Activated CD8-positive, alpha-beta memory T cell treated with anti-CD3 and anti-CD28 coated beads for 48 hours (primary cell): ENCODE data around the gene ZNF524.
"Not testable (repeated sequence)": the region's sequence is repeated elsewhere in the genome, so short reads cannot be mapped to it uniquely, and the experiment has no call there.

ENCODE experiments used
- DNase-seq, 3 experiments: peaks; one replicate each; pipeline ENCODE4 v3.0.0-alpha.2; 2020; ENCODE audit warnings: low read depth in 2 of 3, low spot score in 2 of 3

Gene ZNF524

DNA sequence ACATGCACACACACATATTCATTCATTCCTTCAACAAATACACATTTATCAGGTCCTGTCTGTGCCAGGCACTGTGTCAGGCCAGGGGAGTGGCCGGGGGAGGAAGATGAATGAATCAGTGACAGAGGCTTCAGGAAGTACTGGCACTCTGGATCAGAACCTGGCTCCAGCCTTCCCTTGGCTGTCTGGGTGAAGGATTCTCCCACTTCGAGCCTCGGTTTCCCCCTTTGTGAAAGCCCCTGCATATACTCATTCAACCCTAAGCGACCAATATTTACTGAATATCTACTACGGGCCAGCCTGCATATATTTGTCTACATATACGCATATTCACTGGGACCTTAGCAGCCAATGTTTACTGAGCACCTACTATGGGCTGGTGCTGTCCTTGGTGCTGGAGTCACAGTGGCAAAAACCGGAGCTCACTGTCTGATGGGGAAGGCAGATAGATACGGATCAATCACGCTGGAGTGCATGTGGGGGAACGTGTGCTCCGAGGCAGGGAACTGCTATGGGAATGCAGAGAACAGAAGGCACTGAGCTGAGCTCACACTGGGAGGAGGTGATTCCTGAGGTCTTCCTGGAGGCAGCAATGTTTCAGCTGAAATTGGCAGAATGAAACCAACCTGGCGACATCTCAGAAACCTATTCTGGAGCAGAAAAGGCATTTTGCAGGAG, 18.8 kb upstream of the ZNF524 start:
- no peak for DNase-seq

DNA sequence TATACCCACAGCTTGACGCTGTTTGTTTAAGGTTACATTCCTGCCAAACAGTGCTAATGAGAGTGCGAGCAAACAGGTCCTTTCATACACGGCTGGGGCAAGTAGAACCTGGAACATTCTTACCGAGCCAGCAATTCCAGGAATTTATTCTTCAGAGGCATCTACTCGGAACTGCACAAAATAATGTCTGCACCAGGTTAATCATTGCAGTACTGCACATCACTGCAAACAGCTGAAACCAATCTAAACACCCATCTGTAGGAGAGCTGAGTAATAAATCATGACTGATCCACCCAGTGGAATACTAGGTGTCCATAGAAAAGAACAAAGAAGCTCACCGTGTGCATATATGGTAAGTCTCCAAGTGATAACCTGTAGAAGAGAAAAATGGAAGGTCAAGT, 18.3 kb upstream of the ZNF524 start:
- DNase-seq, result no peak

DNA sequence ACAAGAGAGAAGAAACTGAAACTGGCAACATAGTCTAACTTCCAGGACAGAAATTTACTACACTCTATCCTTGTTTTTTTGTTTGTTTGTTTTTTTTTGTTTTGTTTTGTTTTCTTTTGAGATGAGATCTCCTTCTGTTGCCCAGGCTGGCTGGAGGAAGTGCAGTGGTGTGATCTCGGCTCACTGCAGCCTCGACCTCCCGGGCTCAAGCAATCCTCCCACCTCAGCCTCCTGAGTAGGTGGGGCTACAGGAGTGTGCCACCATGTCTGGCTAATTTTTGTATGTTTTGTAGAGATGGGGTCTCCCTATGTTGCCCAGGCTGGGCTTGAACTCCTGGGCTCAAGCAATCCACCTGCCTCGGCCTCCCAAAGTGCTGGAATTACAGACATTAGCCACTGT, 17.8 kb upstream of the ZNF524 start:
- not testable (repeated sequence) for DNase-seq

DNA sequence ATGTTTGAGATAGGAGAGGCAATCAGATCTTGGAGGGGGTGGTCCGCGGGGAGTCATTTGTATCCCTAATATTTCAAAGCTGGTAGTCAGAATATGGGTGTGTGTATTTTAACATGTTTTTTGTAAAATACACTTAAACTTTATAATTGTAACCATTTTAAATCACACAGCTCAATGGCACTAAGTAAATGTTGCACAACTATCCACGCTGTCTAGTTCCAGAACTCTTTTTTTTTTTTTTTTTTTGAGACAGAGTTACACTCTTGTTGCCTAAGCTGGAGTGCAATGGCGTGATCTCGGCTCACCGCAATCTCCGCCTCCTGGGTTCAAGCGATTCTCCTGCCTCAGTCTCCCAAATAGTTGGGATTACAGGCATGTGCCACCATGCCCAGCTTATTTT, 16.2 kb upstream of the ZNF524 start:
- DNase-seq, result not testable (repeated sequence)

DNA sequence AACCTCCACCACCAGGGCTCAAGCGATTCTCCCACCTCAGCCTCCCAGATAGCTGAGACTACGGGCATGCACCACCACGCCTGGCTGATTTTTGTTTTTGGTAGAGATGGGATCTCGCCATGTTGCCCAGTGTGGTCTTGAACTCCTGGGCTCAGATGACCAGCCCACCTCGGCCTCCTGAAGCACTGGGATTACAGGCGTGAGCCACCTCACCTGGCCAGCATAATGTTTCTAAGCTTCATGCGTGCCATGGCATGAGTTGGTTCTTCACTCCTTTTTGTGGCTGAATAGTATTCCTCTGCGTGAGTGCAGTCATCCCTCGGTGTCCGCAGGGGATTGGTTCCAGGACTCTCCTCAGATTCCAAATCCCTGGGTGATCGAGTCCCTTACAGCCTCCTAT, 15.2 kb upstream of the ZNF524 start:
- no peak for DNase-seq

DNA sequence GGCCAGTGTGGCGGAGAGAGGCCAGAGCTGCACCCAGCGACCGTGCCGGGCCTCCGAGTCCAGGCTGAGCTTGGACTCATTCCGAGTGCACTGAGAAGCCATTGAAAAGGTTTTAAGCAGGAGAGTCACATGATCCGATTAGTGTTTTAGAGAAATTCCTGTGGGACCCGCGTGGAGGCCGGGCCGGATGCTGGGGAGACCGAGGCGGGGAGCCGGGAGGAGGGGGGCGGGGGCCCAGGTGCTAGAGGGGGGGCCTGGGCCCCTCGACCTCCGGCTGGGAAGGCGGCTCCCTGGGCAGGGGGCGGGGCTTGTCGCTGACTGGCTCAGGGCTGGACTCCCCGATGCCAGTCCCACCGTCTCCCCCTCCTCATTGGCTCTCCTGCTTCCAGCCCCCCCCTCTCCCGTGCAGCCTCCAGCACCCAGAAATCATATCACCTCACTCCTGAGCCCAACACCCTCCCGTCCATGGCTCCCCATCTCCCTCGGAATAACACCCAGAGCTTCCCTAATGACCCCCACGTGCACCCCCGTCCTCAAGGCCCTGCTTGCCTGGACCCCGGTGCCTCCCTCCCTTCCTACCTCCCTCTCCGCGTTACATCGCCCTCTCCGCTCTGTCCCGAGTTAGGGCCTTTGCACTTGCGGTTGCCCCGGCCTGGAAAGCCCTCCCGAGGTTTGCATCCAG, 14.3 kb upstream of the ZNF524 start:
- DNase-seq, result no peak

DNA sequence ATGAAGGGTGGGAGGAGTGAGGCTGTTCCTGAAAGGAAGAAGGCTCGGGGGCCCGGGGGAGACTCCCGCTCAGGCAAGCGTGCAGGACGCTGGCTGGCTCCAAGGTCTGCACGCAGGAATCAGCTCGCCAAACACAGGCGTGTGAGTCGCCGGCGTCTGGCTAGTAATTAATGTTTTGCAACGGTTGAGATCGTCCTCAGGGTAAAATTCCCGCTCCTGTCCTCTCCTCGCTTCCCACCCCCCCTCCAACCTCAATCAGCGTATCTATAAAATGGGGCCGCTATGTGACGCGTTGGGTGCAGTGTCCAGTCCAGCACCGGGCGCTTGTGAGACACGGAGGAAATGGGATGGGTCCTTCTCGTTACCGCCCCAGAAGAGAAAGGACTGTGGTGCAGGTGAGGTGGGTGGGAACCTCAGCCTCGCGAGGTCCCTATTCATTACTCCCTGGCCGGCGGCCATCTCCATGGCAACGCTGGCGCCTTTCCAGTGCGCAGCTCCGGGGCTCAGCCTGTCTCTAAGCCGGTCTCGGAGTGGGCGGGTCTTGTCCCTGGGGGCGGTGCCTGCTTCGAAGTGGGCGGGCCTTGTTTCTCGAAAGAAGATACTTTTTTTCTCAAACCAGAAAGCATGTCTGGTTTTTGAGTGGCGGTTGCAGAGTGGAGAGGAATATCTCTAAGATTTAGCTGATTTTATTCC, 13.0 kb upstream of the ZNF524 start:
- peak; percentile 75 to 84 (median 79) for DNase-seq

DNA sequence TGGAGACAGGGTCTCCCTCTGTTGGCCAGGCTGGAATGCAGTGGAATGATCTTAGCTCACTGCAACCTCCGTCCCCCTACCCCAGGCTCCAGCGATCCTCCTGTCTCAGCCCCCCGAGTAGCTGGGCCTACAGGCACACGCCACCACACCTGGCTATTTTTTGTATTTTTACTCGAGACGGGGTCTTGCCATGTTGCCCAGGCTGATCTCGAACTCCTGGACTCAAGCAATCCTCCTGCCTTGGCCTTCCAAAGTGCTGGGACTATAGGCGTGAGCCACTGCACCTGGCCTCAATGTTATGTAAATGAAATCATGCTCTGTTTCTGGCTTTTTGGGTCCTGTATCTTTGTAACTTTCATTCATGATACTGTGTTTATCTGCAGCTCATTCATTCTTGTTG, 11.3 kb upstream of the ZNF524 start:
- DNase-seq, result no peak

DNA sequence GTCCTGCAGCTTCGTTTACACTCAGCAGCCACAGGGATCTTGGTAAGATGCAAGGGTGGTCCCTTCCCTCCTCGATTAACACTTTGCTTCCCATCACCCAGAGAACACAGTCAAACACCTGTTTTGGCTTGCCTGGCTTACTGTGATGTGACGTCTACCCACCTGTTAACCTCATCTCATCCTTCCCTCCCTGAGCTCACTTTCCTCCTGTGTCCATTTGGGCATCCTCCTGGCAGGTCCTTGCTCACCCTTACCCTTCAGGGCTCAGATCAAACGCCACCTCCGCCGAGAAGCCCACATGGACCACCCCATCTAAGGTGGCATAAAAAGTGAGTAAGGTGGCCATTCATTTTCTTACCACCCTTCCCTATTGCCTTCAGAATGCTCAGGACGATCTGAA, 10.0 kb upstream of the ZNF524 start:
- DNase-seq, result no peak

DNA sequence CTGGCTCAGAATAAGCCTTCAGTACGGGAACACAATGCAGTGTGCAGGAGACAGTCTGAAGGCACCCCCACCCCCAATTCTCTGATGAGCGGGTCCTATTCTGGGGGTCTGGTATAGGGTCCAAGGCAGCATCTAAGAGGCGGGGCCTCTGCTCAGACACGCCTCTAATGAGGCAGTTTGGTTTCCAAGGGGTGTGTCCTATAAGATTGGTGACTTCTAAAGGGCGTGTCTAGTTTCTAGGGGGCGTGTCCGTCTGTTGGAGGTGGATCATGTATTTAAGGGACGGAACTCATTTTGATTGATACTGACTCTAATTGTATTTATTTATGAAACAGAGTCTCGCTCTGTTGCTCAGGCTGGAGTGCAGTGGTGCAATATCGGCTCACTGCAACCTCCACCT, 9.5 kb upstream of the ZNF524 start:
- no peak for DNase-seq

DNA sequence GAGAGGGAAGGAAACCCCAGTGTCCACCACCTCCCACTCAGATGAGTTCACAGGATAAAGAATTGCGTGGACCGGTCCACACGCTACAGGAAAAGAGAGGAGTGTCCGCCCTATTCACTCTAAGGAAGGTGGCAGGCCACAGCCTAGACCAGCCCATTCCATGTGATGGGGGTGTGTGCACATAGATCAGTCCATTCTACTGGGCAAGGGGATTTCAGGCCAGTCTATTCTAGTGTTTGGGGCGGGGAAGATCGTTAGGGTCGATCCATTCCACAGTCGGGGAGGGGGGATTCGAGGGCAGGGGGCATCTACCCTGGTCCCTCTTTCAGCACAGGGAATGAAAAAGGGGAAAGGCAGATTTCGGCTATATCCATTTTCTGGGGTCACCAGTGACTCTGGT, 8.5 kb upstream of the ZNF524 start:
- DNase-seq, result no peak

DNA sequence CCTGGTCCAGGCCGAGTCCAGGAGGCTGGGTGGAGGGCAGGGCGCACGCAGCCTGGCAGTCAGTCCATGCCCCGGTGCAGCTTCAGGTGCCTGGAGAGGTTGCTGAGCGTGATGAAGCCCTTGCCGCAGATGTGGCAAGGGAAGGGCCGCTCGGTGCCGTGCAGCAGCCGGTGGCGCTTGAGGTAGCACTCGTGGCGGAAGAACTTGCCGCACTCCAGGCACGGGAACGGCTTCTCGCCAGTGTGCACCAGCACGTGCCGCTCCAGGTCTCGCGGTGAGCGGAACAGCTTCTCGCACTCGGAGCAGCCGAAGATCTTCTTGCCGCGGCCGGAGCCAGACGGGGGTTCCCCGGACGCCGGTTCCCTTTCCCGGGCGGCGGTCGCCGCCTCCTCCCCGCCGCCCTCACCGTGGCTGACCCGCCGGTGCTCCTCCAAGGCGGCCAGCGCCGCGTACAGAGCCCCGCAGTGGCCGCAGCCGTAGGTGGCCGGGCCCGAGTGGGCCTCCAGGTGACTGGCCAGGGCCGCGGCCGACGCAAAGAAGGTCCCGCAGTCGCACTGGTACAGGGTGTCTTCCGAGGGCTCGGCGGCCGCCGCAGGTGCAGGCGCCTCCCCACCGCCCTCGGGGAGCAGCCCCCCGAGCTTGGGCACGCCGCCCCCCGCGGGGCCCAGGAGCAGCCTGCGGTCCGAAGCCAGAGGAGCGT, 7.5 kb upstream of the ZNF524 start:
- DNase-seq, result no peak

DNA sequence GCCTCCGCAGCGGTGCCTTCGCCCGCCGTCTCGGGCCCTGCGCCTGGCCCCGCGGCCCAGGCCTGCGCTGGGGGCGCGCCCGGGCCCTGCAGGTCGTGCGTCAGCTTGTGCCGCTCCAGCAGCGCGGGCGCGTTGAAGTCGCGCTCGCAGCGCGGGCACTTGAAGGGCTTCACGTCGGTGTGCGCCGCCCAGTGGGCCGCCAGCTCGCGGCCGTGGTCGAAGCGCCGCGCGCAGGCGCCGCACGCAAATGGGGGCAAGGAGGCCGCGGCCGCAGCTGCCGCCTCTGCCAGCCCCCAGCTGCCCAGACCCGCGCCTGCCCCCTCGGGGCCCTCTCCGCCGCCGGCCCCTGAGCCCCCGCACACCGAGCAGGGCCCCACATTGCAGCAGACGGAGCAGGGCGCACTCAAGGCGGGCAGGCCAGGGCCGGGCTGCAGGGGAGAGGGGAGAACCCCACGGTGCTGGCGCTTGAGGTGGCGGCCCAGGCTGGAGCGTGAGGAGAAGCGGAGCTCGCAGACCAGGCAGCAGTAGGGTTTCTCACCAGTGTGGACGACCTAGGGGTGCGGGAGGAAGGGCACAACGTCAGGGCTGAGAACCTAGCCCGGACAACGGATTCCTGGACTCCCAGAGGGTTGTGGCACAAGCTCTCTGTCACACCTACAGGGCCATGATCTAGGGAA, 6.9 kb upstream of the ZNF524 start:
- no peak for DNase-seq

DNA sequence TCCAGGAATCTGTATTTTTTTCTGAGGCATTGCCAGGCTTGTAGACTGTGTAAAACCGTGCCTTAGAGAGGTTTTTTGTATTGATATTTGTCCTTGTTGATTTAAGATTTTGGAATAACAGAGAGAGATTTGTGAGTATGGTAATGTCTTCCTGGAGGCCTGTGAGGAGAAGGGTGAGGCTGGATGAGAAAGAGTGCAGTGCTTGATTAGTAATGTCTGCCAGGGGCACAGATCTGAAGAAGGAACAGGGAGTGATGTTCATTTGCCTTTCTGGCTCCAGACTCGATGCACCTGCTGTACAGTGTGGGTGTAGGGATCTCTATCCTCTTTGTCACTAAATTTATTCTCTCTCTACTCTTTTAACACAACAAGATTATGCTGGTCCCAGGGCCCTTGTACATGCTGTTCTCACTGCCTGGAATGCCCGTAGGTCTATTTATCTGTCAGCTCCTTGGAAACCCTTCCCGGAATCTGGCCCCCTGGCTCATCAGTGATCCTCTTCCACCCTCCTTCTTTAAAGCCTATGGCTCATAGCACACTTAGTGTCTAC, 5.0 kb upstream of the ZNF524 start:
- no peak for DNase-seq

DNA sequence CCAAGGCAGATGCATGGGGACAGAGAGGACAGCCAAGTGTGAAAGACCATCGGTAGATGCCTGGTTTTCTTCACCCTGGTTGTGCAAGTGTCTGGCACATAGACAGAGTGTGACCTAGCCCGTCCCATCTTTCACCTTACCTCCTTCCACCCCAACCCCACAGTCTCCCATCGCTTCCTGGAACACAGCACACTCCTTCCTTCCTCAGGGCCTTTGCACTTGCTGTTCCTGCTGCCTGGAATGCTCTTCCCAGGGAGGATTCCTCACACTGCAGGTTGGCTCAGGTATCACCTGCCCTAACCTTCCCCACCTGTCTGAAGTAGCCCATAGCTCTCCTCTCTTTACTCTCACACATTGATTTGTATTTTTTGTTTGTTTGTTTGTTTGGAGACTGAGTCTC, 3.8 kb upstream of the ZNF524 start:
- no peak for DNase-seq

DNA sequence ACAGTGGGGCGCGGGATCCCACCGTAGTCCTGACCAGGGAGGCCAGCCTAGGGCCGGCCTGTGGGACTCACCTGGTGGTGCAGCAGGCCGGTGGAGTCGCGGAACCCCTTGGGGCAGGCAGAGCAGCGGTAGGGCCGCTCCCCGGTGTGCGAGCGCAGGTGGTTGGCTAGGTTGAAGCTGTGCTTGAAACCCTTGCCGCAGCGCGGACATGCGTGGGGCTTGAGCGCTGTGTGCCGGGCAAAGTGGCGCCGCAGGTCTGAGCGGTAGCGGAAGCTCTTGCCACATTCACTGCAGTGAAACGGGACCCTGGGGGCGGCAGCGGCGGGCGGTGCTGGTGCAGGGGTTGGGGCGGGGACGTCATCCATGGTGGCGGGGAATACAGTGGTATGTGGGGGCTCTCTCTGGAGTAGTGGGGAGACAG, 2.6 kb upstream of the ZNF524 start:
- DNase-seq, result no peak

DNA sequence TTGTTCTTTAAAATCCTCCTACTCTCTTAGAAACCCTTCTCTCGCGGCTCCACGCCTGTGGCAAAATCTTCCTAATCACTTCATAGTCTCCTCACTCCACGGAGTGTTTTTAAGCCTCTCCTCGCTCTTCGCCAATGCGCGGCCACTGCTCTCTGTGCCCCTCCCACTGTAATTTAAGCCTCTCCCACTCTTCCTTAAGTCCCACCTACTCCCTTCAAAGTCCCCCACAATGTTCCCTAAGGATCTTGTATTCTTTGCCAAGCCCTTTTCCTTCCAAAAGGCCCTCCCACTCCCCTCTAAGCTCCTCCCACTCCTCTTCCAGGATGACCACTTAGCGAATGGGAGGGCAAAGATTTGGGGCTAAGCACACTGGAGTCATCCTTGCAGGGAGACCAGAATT, 2.1 kb upstream of the ZNF524 start:
- DNase-seq, result no peak

DNA sequence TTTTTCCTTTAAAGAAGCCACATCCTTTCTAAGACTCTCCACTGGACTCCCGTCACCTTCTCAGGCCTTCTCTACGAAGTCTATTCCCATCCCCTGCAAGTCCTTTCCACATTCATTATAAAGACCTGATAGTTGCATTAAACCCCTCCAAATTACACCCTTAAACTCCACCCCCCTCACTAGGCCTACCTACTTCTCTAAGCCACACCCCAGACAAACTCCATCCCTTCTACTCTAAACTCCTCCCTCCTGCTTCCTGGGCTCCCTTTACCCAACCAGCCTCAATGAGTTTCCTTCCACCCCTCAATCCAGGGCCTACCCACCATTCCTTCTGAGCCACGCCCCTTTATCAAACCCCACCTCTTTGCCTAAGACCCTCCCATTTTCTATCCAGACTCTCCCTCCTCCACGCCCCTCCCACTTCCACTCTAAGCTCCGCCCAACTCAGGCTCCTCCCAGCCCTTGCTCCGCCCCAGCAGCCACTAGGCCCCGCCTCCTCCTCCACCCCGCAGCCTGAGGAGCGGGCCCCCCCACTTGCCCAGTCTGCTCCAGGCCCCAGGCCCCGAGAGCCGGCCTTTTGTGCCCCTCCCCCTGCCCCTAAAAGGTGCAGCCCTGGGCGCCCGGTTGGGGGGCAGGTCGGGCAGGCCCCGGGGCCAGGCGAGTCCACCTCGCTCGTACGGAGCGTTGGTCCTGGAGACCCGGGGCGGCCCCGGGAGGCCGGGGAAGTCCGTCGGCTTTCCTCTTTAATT, 1.2 kb upstream of the ZNF524 start:
- DNase-seq, result peak; percentile 88 to 96 (median 93)

DNA sequence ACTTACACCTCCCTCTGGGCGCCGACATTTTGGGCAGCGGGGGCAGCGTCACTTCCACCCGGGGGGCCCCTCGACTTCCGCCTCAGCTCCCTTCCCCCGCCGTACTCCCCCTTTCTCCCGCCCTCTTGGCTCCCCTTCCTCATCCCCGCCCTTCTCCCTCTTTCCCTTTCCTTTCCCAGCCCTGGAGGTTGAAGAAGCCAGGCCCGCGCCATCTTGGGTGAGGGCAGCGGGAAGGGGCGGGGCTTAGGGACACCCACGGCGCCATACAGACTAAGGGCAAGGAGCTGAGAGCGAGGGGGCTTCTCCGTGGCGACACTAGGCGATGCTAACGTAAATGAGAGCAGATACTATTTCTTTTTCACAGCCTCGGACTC, 633 bp upstream of the ZNF524 start, which contains the start of gene FIZ1:
Gene FIZ1 (minus strand): TSS at position 50 of the 374 bp plus-strand sequence. CDS start 1,652 bp downstream, outside the sequence.
- DNase-seq, result peak; percentile 87 to 90 (median 88)

DNA sequence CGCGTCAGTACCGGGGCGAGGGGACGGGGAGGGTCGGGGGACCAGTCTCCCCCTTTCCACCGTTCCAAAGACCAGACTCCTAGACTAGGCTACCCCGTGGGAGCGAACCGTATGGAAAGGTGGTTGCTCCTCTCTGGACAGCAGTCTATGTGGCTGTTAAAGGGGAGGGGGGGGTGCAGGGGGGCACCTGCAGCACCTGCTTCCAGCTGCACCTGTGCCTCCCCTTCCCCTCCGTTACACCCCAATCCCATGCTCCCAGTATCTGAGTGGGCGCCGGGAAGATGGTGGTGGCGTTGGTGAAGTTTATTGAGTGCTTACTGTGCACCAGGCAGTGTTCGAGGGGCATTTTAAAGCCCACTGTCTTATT, 557 bp downstream of the ZNF524 start:
- no peak for DNase-seq
